ENCODE measurements around the gene PSME3.

Gene PSME3

DNA sequence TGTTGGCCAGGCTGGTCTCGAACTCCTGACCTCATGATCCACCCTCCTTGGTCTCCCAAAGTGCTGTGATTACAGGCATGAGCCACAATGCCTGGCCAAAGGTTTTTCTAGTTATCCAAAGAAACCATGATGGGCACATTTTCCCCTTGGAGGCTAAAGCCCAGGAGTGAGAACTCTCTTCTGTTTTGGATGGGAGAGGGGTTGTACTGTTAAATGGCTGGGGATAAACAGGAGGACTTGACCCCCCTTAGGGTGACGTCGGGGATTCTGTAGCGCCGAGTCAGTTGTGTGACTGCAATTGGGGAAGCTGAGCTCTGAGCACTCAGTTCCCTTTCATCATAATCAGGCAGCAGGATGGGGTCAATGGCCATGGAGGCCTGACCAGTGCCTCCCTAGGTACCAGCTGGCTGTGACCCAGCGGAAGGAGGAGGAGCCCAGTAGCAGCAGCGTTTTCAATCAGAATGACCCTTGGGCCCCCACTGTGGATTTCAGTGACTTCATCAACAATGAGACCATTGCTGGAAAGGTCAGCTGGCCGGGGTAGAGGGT, 21.9 kb downstream of the PSME3 start:
- TF ChIP-seq YY1 (IDR thresholded peaks at IDR 0.05; ENCODE audit: low read depth) = no peak
- TF ChIP-seq, protein P1, sequence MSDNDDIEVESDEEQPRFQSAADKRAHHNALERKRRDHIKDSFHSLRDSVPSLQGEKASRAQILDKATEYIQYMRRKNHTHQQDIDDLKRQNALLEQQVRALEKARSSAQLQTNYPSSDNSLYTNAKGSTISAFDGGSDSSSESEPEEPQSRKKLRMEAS (IDR thresholded peaks at IDR 0.05) = no peak
- TF ChIP-seq CREB1 (IDR thresholded peaks at IDR 0.05; ENCODE audit: low read depth) = no peak
- TF ChIP-seq EGR1 (IDR thresholded peaks at IDR 0.05) = no peak
- TF ChIP-seq FOXM1 (IDR thresholded peaks at IDR 0.05; ENCODE audit: borderline replicate concordance, low read depth) = no peak
- no peak for TF ChIP-seq TEAD4 (IDR thresholded peaks at IDR 0.05)
- TF ChIP-seq, protein P2, sequence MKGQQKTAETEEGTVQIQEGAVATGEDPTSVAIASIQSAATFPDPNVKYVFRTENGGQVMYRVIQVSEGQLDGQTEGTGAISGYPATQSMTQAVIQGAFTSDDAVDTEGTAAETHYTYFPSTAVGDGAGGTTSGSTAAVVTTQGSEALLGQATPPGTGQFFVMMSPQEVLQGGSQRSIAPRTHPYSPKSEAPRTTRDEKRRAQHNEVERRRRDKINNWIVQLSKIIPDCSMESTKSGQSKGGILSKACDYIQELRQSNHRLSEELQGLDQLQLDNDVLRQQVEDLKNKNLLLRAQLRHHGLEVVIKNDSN (IDR thresholded peaks at IDR 0.05) = no peak
- no peak for TF ChIP-seq NFIC (IDR thresholded peaks at IDR 0.05)
- no peak for TF ChIP-seq EP300 (IDR thresholded peaks at IDR 0.05; ENCODE audit: borderline replicate concordance)
- no peak for TF ChIP-seq TCF12 (IDR thresholded peaks at IDR 0.05; ENCODE audit: low read depth)
- TF ChIP-seq, protein P3, sequence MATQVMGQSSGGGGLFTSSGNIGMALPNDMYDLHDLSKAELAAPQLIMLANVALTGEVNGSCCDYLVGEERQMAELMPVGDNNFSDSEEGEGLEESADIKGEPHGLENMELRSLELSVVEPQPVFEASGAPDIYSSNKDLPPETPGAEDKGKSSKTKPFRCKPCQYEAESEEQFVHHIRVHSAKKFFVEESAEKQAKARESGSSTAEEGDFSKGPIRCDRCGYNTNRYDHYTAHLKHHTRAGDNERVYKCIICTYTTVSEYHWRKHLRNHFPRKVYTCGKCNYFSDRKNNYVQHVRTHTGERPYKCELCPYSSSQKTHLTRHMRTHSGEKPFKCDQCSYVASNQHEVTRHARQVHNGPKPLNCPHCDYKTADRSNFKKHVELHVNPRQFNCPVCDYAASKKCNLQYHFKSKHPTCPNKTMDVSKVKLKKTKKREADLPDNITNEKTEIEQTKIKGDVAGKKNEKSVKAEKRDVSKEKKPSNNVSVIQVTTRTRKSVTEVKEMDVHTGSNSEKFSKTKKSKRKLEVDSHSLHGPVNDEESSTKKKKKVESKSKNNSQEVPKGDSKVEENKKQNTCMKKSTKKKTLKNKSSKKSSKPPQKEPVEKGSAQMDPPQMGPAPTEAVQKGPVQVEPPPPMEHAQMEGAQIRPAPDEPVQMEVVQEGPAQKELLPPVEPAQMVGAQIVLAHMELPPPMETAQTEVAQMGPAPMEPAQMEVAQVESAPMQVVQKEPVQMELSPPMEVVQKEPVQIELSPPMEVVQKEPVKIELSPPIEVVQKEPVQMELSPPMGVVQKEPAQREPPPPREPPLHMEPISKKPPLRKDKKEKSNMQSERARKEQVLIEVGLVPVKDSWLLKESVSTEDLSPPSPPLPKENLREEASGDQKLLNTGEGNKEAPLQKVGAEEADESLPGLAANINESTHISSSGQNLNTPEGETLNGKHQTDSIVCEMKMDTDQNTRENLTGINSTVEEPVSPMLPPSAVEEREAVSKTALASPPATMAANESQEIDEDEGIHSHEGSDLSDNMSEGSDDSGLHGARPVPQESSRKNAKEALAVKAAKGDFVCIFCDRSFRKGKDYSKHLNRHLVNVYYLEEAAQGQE (IDR thresholded peaks at IDR 0.05; ENCODE audit: low read depth) = no peak
- no peak for TF ChIP-seq TAF1 (IDR thresholded peaks at IDR 0.05; ENCODE audit: low read depth)
- no peak for TF ChIP-seq ZBTB7A (IDR thresholded peaks at IDR 0.05; ENCODE audit: low read depth)
- no peak for TF ChIP-seq RAD21 (IDR thresholded peaks at IDR 0.05; ENCODE audit: low read depth)

DNA sequence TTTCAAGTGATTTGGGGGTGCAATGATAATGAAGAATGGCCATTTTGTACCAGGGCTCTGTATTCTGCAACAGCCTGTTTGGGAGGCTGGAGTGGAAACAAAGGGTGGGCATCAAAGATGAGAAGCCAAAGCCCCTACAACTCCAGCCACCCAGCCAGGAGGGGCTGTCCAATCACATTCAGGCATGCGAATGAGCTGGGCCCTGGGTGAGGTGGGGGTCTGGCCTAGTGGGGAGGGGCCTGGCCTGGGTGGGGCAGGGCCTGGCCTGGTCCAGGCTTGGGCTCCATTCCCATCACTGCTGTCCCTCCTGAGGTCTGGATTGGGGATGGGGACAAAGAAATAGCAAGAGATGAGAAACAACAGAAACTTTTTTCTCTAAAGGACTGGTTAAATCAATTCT, 24.2 kb downstream of the PSME3 start:
- TF ChIP-seq TAF1 (IDR thresholded peaks at IDR 0.05; ENCODE audit: low read depth) = no peak
- TF ChIP-seq, protein P3 (IDR thresholded peaks at IDR 0.05; ENCODE audit: low read depth) = no peak
- TF ChIP-seq, protein P2 (IDR thresholded peaks at IDR 0.05) = no peak
- no peak for TF ChIP-seq TCF12 (IDR thresholded peaks at IDR 0.05; ENCODE audit: low read depth)
- no peak for TF ChIP-seq NFIC (IDR thresholded peaks at IDR 0.05)
- no peak for TF ChIP-seq RAD21 (IDR thresholded peaks at IDR 0.05; ENCODE audit: low read depth)
- no peak for TF ChIP-seq EGR1 (IDR thresholded peaks at IDR 0.05)
- no peak for TF ChIP-seq EP300 (IDR thresholded peaks at IDR 0.05; ENCODE audit: borderline replicate concordance)
- TF ChIP-seq, protein P1 (IDR thresholded peaks at IDR 0.05) = no peak
- no peak for TF ChIP-seq YY1 (IDR thresholded peaks at IDR 0.05; ENCODE audit: low read depth)
- TF ChIP-seq CREB1 (IDR thresholded peaks at IDR 0.05; ENCODE audit: low read depth) = no peak
- TF ChIP-seq FOXM1 (IDR thresholded peaks at IDR 0.05; ENCODE audit: borderline replicate concordance, low read depth) = no peak
- TF ChIP-seq TEAD4 (IDR thresholded peaks at IDR 0.05) = no peak
- no peak for TF ChIP-seq CEBPB (IDR thresholded peaks at IDR 0.05)
- TF ChIP-seq ZBTB7A (IDR thresholded peaks at IDR 0.05; ENCODE audit: low read depth) = no peak

DNA sequence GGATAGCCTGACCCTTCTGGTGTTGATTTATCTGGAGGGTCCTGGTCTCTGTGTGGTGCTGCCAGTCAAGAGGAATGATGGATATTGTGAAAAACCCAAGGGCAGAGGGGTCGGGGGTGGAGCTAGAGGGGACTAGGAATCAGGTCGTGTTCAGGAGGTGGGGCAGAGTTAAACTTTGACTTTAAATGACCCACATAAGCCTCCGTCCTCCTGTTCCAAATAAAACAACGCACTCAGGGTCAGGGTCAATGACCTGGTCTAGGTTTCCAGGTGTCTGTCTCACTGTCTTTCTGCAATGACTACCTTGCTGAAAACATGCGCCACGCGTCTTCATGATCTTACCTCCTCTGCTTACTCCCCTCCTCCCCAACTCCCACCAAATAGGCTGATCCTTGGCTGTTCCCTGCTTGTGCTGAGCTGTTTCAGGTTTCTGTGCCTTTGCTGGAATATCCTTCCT, 32.5 kb downstream of the PSME3 start:
- TF ChIP-seq, protein P1 (IDR thresholded peaks at IDR 0.05) = no peak
- TF ChIP-seq ZBTB7A (IDR thresholded peaks at IDR 0.05; ENCODE audit: low read depth) = no peak
- TF ChIP-seq RAD21 (IDR thresholded peaks at IDR 0.05; ENCODE audit: low read depth) = no peak
- TF ChIP-seq CEBPB (IDR thresholded peaks at IDR 0.05) = no peak
- TF ChIP-seq TEAD4 (IDR thresholded peaks at IDR 0.05) = no peak
- TF ChIP-seq EGR1 (IDR thresholded peaks at IDR 0.05) = no peak
- TF ChIP-seq TAF1 (IDR thresholded peaks at IDR 0.05; ENCODE audit: low read depth) = no peak
- no peak for TF ChIP-seq YY1 (IDR thresholded peaks at IDR 0.05; ENCODE audit: low read depth)

DNA sequence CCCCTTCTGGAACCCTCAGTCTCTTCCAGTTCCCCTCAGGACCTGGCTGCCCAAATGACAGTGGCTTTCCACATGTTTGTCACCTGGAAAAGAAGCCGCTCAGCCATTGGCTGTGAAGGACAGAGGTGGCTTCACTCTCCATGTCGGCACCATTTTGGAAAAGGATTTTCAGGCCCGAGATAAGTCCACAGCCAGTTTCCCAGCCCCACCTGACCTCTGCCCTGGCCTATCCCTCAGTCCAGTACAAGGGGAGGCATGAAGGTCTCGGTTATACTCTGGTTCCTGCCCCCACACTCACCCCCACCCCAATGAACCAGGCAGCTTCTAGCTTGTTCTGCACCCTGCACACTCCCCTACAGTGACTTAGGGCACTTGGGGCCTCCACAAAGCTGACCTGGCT, 33.0 kb downstream of the PSME3 start:
- no peak for TF ChIP-seq TCF12 (IDR thresholded peaks at IDR 0.05; ENCODE audit: low read depth)
- no peak for TF ChIP-seq ZBTB7A (IDR thresholded peaks at IDR 0.05; ENCODE audit: low read depth)

DNA sequence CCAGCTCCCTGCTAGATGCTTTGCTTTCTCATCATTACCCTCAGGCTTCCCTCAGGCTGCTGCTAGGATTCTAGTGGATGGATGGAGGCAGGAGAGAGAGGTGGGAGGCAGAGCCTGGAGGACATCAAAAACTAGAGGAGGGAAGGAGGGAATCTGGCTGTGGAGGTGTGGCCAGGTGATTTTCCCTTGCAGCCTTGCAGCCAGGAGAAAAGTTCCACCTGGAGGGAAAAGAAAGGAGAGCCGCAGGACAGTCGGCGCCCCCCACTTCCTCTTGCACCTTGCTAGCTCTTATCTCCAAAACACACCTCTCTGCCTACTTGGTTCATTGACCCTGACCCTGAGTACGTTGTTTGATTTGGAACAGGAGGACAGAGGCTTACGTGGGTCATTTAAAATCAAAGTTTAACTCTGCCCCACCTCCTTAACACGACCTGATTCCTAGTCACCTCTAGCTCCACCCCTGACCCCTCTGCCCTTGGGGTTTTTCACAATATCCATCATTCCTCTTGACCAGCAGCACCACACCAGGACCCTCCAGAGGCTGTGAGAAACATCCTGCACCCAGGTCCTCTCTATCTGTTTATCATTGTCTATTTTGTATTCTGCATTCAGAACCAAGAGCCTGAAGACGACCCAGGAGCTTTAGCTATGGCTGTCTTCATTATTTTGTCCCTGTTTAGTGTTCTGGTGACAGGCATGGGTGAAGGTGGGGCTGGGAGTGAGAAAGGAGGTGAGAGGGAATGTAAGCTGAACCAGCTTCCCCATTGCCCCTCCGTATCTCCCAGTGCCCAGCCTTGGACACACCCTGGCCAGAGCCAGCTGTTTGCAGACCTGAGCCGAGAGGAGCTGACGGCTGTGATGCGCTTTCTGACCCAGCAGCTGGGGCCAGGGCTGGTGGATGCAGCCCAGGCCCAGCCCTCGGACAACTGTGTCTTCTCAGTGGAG, 33.7 kb downstream of the PSME3 start:
- no peak for TF ChIP-seq FOXM1 (IDR thresholded peaks at IDR 0.05; ENCODE audit: borderline replicate concordance, low read depth)
- no peak for TF ChIP-seq ZBTB7A (IDR thresholded peaks at IDR 0.05; ENCODE audit: low read depth)
- no peak for TF ChIP-seq EP300 (IDR thresholded peaks at IDR 0.05; ENCODE audit: borderline replicate concordance)
- TF ChIP-seq TCF12 (IDR thresholded peaks at IDR 0.05; ENCODE audit: low read depth) = no peak
- TF ChIP-seq YY1 (IDR thresholded peaks at IDR 0.05; ENCODE audit: low read depth) = no peak
- TF ChIP-seq EGR1 (IDR thresholded peaks at IDR 0.05) = no peak
- TF ChIP-seq, protein P3 (IDR thresholded peaks at IDR 0.05; ENCODE audit: low read depth) = no peak
- TF ChIP-seq CREB1 (IDR thresholded peaks at IDR 0.05; ENCODE audit: low read depth) = no peak
- TF ChIP-seq, protein P2 (IDR thresholded peaks at IDR 0.05) = no peak
- TF ChIP-seq NFIC (IDR thresholded peaks at IDR 0.05) = no peak
- TF ChIP-seq TEAD4 (IDR thresholded peaks at IDR 0.05) = no peak
- TF ChIP-seq TAF1 (IDR thresholded peaks at IDR 0.05; ENCODE audit: low read depth) = no peak
- TF ChIP-seq, protein P1 (IDR thresholded peaks at IDR 0.05) = no peak
- no peak for TF ChIP-seq RAD21 (IDR thresholded peaks at IDR 0.05; ENCODE audit: low read depth)
